ENCODE results near the gene SPEM3.

GRCh38 chr17:7435676-7436555 is 7.3 kb downstream of the SPEM3 start:
- TF ChIP-seq, protein P1, sequence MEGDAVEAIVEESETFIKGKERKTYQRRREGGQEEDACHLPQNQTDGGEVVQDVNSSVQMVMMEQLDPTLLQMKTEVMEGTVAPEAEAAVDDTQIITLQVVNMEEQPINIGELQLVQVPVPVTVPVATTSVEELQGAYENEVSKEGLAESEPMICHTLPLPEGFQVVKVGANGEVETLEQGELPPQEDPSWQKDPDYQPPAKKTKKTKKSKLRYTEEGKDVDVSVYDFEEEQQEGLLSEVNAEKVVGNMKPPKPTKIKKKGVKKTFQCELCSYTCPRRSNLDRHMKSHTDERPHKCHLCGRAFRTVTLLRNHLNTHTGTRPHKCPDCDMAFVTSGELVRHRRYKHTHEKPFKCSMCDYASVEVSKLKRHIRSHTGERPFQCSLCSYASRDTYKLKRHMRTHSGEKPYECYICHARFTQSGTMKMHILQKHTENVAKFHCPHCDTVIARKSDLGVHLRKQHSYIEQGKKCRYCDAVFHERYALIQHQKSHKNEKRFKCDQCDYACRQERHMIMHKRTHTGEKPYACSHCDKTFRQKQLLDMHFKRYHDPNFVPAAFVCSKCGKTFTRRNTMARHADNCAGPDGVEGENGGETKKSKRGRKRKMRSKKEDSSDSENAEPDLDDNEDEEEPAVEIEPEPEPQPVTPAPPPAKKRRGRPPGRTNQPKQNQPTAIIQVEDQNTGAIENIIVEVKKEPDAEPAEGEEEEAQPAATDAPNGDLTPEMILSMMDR (conservative IDR thresholded peaks at IDR 0.05; ENCODE audit: low read depth, low read length), result 0 out of 2 replicates have a peak, but pooled peaks have one; percentile 8
- TF ChIP-seq RAD21 (IDR thresholded peaks at IDR 0.05; ENCODE audit: low read length), result no peak
- TF ChIP-seq, protein P2, sequence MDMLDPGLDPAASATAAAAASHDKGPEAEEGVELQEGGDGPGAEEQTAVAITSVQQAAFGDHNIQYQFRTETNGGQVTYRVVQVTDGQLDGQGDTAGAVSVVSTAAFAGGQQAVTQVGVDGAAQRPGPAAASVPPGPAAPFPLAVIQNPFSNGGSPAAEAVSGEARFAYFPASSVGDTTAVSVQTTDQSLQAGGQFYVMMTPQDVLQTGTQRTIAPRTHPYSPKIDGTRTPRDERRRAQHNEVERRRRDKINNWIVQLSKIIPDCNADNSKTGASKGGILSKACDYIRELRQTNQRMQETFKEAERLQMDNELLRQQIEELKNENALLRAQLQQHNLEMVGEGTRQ (IDR thresholded peaks at IDR 0.05; ENCODE audit: low read depth, low read length), result no peak
- no peak for TF ChIP-seq RFX5 (IDR thresholded peaks at IDR 0.05; ENCODE audit: low read depth, low read length)
- no peak for TF ChIP-seq CEBPB (IDR thresholded peaks at IDR 0.05; ENCODE audit: low read depth, low read length)
- TF ChIP-seq POLR2A (IDR thresholded peaks at IDR 0.05; ENCODE audit: low read depth, low read length), result no peak
- TF ChIP-seq RCOR1 (IDR thresholded peaks at IDR 0.05; ENCODE audit: insufficient replicate concordance, low read length), result no peak
